Myocyte (in vitro differentiated cells): ENCODE results near the gene LIPC. TPM values are rescaled to one million over a fixed set of nuclear protein-coding genes. Genes with fewer than 3 reads are reported as not detected.

Experiments used
- DNase-seq: peaks from one replicate; pipeline ENCODE4 v3.0.0-alpha.2; 2012; ENCODE audit warnings: low read depth
- total RNA-seq: library from RNA; depleted of rRNA; stranded (reverse); fragments of >200 nt; gene quantifications from 2 replicates; pipeline ENCODE4 v1.2.3, GENCODE V29; 2014

Gene LIPC
- total RNA-seq, 1 donor from 2014 or later, result 1.0 TPM

GRCh38 chr15:58472221-58472620, 40.4 kb downstream of the LIPC start:
- DNase-seq, result peak; percentile 29

GRCh38 chr15:58472821-58473581, 41.2 kb downstream of the LIPC start:
- DNase-seq, result peak; percentile 85

DNA sequence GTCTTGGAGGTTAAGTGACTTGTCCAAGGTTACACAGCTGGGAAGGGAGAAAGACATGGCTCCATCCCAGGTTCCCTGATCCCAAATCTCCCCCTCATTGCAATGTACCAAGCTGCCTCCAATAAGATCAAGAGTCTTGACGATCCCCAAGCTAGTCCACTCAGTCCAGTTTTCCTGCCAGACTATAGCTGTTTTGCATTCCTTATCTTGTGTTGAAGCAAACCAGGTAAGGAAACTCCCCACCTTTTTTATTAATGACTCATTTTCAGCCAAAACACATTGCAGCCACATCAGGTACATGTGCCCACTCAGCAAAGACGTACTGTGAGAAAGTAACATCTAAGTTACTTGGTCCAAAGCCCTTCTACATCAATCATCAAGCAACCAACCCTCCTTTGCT, 41.9 kb downstream of the LIPC start:
- DNase-seq, result no peak

- DNase-seq, result peak; percentile 95
These were observed 43.0 kb downstream of the LIPC start for GRCh38 chr15:58474741-58475323.

GRCh38 chr15:58475573-58476524, 44.1 kb downstream of the LIPC start:
- DNase-seq, result no peak

DNA sequence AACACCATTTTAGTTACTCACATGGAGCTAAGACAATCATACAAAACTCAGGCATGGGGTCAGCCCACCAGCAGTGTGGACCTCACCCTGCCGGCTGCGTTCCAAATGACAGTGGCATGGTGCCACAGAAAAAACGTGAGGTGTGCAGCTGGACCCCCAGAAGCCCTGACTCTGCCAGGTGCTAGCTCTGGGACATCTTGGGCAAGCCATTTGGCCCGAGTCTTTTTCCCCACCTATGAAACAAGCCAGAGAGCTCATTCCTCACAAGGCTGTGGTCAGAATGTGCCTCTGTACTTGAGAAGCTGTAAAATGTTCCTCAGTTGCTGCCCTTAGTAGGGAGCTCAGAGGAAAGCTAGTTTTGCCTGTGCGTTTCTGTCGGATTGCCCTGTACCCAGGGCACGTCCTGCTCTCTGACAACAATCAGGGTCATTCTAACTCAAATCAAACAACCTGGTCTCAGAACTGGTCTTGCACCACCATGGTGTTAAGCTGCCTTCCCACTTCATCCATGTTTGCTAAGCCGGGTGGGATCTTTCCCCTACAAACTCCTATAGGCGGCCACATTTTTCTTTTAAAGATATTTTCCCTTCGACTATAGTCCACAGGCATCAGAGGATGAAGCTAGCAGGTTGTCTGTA, 44.9 kb downstream of the LIPC start:
- DNase-seq, result no peak

GRCh38 chr15:58477170-58477569, 45.4 kb downstream of the LIPC start:
- no peak for DNase-seq

DNA sequence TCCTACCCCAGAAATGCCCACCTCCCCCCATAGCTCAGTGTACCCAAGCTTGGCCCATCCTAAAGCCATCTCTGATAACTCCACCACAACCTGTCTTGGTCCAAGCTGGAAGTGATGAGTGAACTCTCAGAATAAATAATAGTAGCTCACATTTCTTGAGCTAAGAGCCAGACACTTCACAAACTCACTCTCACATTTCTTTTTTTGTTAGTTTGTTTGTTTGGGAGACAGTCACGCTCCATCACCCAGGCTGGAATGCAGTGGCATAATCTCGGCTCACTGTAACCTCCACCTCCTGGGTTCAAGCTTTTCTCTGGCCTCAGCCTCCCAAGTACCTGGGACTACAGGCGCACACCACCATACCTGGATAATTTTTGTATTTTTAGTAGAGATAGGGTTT, 46.2 kb downstream of the LIPC start:
- no peak for DNase-seq

GRCh38 chr15:58478579-58478978, 46.8 kb downstream of the LIPC start:
- no peak for DNase-seq

DNA sequence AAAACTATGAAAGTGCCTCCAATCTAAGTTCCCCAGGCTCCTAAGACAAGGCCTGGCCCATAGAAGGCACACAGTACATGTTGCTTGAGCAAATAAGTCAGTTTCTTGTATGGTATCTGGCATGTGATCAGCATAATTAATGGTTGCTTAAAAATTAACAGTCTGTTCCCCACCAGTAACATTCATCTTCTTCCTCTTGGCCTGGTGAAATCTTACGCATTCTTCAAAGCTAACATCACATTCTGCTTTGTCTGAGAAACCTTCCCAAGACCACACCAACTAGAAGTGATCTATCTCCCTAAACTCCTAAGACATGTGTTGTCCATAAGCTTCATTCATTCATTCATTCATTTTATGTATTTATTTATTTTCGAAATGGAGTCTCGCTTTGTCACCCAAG, 48.1 kb downstream of the LIPC start:
- DNase-seq, result no peak

DNA sequence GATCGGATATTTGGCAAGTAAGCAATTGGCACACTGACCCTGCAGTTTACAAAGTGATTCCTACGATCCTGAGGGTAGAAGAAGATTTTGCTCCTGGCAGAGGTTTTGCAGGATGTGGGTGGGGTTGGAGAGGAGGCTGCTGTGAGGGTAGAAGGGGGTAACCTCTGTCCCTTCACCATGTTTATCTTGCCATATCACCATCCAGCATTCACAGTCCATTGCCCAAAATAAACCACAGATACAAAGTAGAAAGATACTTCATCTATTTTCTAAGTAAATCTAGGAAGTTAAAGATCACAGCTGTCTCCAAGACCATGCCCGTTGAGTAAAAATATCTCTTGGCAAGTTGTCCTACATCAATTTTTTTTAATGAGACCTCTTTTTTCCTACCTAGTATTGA, 51.6 kb downstream of the LIPC start:
- DNase-seq, result peak; percentile 57

DNA sequence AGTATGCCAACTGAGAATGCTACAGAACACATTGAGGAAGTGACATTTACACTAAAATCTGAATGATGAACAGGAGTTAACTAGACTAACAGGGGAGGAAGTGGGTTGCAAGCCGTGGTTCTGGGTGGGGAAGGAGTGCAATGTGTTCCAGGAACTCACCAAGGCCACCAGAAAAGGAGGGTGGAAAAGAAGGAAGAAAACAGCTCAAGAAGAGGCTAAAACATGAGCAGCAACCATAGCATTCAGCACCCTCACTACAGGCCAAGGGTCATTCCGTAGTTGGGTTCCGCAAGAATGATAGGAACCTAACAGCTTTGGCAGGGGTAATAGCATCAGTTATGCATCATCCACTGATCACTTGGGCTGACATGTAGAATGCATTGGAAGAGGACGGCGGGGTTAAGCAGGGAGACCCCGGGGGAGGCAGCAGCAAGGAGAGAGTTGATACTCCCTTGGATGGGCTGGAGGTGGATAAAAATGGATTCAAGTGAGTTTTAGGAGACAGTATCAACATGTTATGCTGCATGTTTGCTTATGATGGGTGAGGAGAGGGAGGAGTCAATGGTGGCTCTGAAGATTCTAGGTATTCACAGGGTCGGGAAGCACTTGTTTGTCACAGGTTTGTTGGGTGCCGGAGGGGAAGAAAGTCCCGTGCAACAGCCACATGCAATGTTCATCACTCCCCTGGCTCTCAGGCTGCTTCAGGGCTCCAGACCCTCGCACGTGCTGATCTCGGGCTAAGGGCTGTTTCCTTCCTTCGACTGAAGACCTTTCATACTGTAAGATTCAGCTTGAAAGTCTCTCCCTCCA, 53.2 kb downstream of the LIPC start:
- peak; percentile 34 for DNase-seq

- peak; percentile 95 for DNase-seq
These were observed 54.3 kb downstream of the LIPC start for GRCh38 chr15:58486062-58486461.

GRCh38 chr15:58486564-58486963, 54.8 kb downstream of the LIPC start:
- no peak for DNase-seq

- DNase-seq, result no peak
These were observed 55.4 kb downstream of the LIPC start for GRCh38 chr15:58487041-58487723.

DNA sequence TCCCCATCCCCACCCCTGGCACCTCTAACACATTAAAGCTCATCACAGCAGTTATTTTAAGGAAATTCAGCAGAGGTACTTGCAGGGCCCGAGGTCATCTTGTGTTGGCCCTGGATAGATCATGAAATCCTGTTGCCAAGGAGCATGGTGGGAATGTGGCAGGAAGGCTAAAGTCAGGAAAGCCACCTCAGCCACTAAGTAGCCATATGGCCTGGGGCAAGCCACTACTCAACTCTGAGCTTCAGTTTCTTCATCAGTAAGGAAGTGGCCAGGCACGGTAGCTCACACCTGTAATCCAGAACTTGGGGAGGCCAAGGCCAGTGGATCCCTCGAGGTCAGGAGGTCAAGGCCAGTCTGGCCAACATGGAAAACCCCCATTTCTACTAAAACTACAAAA, 55.9 kb downstream of the LIPC start:
- DNase-seq, result peak; percentile 27

- DNase-seq, result no peak
These were observed 57.7 kb downstream of the LIPC start for GRCh38 chr15:58489289-58490085.

GRCh38 chr15:58490086-58490887, 58.5 kb downstream of the LIPC start:
- DNase-seq, result no peak
